GM06990 (cell line): ENCODE measurements around the gene SLC35F6.
A peak's percentile ranks its signal among the peaks of the same experiment; 100 is the strongest.

Source experiments
- DNase-seq: peaks from one replicate; pipeline ENCODE4 v3.0.0-alpha.2; 2011; ENCODE audit not compliant: insufficient read length; ENCODE audit errors: extremely low read depth
- H3K27me3 ChIP-seq: replicated peaks from 2 replicates; pipeline ENCODE4 v1.6.0; 2011; ENCODE audit warnings: low read length; ENCODE audit not compliant: control insufficient read depth, insufficient read depth
- H3K36me3 ChIP-seq: 2 replicates; pipeline ENCODE4 v1.5.1; 2011; ENCODE audit warnings: low read length; ENCODE audit not compliant: control insufficient read depth, insufficient read depth
- H3K4me3 ChIP-seq: replicated peaks from 2 replicates; pipeline ENCODE4 v1.5.1; 2011; ENCODE audit warnings: low read depth, mild to moderate bottlenecking, control low read depth, low read length
- TF ChIP-seq, protein P1 (sequence below): IDR thresholded peaks from 2 replicates; pipeline ENCODE4 v1.5.1; 2011; ENCODE audit warnings: low read length, control low read depth, mild to moderate bottlenecking, inconsistent platforms; ENCODE audit not compliant: insufficient read depth, poor library complexity, severe bottlenecking

Gene SLC35F6, protein sequence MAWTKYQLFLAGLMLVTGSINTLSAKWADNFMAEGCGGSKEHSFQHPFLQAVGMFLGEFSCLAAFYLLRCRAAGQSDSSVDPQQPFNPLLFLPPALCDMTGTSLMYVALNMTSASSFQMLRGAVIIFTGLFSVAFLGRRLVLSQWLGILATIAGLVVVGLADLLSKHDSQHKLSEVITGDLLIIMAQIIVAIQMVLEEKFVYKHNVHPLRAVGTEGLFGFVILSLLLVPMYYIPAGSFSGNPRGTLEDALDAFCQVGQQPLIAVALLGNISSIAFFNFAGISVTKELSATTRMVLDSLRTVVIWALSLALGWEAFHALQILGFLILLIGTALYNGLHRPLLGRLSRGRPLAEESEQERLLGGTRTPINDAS

DNA sequence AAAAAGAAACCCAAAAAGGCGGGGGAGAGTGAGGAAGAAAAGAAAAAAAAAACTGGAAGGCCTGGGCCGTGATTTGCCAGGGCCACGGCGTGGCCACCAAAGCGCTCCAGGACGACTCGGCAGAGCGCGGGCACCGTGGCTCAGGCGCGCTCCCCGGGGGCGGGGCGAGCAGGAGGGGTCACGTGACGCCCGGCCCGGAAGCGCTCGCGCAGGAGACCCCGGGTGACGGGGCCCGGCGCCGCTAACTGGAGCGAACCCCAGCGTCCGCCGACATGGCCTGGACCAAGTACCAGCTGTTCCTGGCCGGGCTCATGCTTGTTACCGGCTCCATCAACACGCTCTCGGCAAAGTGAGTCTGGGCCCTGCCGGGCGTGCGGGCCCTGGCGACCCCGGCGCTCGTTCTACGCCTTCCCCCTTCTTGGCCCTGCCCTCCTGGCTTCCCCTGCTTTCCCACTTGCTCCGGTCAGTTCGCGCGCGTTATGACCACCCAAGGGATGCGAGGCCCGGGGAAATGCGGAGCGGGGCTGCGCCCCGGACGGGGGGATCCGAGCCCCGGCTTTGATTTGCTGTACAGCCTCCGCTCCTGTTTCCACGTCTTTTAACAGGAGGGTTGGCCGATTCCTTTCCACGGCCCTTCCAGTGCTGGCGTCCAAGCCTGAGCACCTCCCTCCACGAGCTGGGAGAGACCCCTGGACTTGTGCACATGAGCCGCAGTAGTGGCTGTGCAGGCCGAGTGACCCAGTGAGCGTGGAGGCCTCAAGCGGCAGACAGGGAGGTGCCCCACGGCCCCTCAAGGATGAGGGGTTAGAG lies at the start of gene SLC35F6:
Gene SLC35F6, plus strand, starts transcription at position 207 of the 810 bp plus-strand sequence. Its CDS starts 66 bp downstream, at position 273.
- H3K36me3 ChIP-seq, result peaks cover 4% of the 10 kb centered on the region
- TF ChIP-seq, protein P1, sequence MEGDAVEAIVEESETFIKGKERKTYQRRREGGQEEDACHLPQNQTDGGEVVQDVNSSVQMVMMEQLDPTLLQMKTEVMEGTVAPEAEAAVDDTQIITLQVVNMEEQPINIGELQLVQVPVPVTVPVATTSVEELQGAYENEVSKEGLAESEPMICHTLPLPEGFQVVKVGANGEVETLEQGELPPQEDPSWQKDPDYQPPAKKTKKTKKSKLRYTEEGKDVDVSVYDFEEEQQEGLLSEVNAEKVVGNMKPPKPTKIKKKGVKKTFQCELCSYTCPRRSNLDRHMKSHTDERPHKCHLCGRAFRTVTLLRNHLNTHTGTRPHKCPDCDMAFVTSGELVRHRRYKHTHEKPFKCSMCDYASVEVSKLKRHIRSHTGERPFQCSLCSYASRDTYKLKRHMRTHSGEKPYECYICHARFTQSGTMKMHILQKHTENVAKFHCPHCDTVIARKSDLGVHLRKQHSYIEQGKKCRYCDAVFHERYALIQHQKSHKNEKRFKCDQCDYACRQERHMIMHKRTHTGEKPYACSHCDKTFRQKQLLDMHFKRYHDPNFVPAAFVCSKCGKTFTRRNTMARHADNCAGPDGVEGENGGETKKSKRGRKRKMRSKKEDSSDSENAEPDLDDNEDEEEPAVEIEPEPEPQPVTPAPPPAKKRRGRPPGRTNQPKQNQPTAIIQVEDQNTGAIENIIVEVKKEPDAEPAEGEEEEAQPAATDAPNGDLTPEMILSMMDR, result peak; percentile 4

DNA sequence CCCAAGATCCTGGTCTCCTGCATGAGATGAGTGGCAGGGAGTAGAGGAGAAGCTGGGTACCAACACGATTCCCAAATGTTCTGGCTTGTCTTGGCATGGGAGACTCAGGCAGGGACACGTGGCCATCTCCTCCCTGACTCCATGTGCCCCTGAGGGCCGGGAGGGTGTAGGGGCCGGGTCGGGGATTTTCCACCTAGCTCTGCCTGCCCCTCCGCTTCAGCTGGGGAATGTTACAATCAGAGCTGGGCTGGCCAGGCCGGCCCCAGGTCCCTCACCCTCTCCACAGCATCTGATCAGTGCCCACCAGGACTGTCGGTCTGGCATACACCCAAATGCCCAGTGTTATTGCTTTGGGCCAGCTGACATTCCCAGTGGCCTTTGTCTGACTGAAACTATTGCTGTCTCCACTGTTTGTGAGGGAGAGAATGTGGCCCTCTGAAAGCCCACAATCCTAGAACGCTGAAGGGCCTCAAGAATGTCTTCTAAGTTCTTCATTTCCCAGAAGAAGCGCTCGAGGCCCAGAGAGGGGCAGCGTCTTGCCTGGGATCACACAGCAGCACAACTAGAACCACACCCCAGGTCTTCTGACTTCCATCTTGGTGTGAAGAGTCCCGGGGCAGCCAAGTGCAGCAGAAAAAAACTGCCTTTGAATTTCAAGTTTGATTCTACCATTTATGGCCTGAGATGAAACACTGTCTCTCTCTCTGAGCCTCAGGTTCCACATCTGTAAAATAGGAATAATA lies 48.4 kb upstream of the SLC35F6 start:
- Histone ChIP-seq H3K4me3 (no peak overlapping the region), H3K36me3 (no peaks in the 10 kb centered on the region), H3K27me3 (no peaks in the 10 kb centered on the region; the same call in none of the 2 replicates)
- DNase-seq, result no peak
- TF ChIP-seq, protein P1, result no peak

More for the DNA sequence above, at the start of gene SLC35F6:
- H3K27me3 ChIP-seq, result no peaks in the 10 kb centered on the region
- peak within 1 kb of the TSS; percentile 97 for H3K4me3 ChIP-seq
- DNase-seq, result peak; percentile 89

DNA sequence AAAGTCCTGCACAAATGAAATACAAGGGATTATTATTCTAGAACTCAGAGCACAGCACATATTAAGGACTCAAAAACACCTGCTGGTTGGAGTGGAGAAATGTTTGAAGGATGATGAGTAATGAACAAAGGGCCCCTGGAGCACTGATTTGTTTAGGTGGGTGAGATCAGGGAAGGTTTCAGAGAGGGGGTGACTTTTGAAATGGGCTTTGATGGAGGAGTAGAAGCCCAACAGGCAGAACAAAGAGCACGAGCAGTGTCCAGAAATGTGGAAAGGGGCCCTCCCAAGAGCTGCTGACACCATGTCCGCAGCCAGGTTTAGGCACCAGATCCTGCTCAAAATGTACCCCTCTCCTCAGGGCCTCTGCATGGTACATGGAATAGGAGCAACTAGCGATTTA lies 47.7 kb upstream of the SLC35F6 start:
- no peaks in the 10 kb centered on the region; the same call in none of the 2 replicates for H3K27me3 ChIP-seq
- no peak overlapping the region for H3K4me3 ChIP-seq
- TF ChIP-seq, protein P1, result no peak
- no peak for DNase-seq
- H3K36me3 ChIP-seq, result no peaks in the 10 kb centered on the region

DNA sequence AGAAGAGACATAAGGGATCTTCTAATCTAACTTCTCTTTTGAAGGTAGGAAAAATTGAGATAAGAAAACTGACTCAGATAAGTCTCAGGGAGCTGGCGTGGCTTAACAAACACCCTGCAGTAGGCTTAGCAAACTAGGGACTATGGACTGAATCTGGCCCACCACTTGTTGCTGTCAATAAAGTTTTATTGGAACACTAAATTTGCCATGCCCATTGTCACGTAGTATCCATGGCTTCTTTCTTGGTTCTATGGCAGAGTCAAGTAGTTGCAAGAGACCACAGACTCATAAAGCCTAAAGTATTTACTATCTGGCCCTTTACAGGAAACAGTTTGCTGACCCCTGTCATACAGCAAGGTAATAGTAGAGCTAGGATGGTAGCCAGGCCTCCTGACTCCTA lies 47.3 kb upstream of the SLC35F6 start:
- no peak for DNase-seq
- H3K4me3 ChIP-seq, result no peak overlapping the region
- TF ChIP-seq, protein P1, result no peak
- no peaks in the 10 kb centered on the region for H3K36me3 ChIP-seq
- H3K27me3 ChIP-seq, result no peaks in the 10 kb centered on the region; the same call in none of the 2 replicates

DNA sequence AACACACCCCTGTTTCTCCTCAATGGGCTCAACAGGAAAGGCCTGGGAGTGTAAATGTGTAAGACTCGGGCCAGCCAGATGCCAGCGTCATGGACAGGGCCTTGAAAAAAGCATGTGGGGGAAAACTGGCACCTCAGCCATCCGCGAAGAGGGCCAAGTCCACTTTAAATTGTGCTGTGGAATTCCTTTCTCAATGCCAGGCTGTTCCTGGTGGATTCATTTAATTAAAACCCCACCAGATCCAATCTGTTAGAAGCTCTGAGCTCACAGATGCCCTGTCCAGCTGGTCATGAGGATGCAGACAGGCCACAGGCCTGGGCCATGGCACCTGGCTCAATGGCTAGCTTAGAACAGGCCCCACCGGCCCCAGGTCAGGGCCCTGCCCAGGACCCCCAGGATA lies 46.7 kb upstream of the SLC35F6 start:
- H3K4me3 ChIP-seq, result no peak overlapping the region
- TF ChIP-seq, protein P1, result no peak
- DNase-seq, result no peak
- H3K27me3 ChIP-seq, result no peaks in the 10 kb centered on the region; the same call in none of the 2 replicates
- H3K36me3 ChIP-seq, result no peaks in the 10 kb centered on the region
